Activated T-helper 2 cell treated with anti-CD3 and anti-CD28 coated beads, Interferon-gamma antibody, Interleukin-2, Interleukin-4, amounts not matched to agents 10 μg/mL and 5 μg/mL and 100 μg/mL, durations not matched to agents 14 hours and 24 hours and 36 hours (primary cell): ENCODE results near the gene SCAMP5. TPM values are rescaled to one million over a fixed set of nuclear protein-coding genes. Genes with fewer than 3 reads are reported as not detected.

Experiments
- DNase-seq: peaks from one replicate; pipeline ENCODE4 v3.0.0; 2021; ENCODE audit warnings: low spot score
- H3K27ac Mint-ChIP-seq: one replicate; pipeline ENCODE4 v1.8.0; 2021; ENCODE audit warnings: mixed read lengths
- H3K27me3 Mint-ChIP-seq: one replicate; pipeline ENCODE4 v1.8.0; 2021; ENCODE audit warnings: low read depth, mixed read lengths
- H3K36me3 Mint-ChIP-seq: one replicate; pipeline ENCODE4 v1.8.0; 2021; ENCODE audit warnings: low read depth, mixed read lengths
- H3K4me1 Mint-ChIP-seq: one replicate; pipeline ENCODE4 v1.8.0; 2021; ENCODE audit warnings: low read depth, mixed read lengths
- H3K4me3 Mint-ChIP-seq: one replicate; pipeline ENCODE4 v1.8.0; 2021; ENCODE audit warnings: low read depth, mild to moderate bottlenecking, moderate library complexity, mixed read lengths
- H3K9me3 Mint-ChIP-seq: one replicate; pipeline ENCODE4 v1.8.0; 2021; ENCODE audit warnings: mixed read lengths
- intact Hi-C: fragments of 100-400 bp; cut with micrococcal nuclease; formaldehyde crosslinking; loops from one replicate; pipeline ENCODE4 v1.15.1; 2023
- total RNA-seq: library from RNA; stranded (reverse); gene quantifications from 2 replicates; pipeline ENCODE4 v1.2.3, GENCODE V29; 2022

The SCAMP5 gene
- total RNA-seq, 1 donor from 2014 or later: 0.89 TPM

DNA sequence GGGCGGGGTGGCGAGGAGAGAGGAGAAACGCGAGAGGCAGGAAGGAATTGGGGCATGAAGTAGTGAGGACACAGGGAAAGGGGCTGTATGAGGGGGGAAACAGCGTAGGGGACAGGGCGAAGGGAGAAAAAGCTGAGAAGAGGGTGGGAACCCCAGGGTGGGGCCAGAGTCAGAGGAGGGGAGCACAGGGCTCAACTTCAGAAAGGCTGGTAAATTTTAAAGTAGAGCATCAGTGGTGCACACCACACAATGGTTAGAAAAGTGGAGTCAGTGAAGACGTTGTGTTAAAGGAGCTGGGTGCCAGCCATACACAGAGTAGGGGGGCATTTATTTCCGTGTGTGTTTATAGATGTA lies 35.8 kb upstream of the SCAMP5 start:
- no peak for DNase-seq
- peaks cover 29% of the 10 kb centered on the region for H3K4me1 Mint-ChIP-seq
- no peak overlapping the region for H3K27ac Mint-ChIP-seq
- intact Hi-C loops: loop anchor here (5.0 kb wide), 2 partner anchors 63 to 172 kb away; partner anchors contain the start of gene PPCDC
- peaks cover 39% of the 10 kb centered on the region for H3K27me3 Mint-ChIP-seq
- no peak overlapping the region for H3K4me3 Mint-ChIP-seq
- H3K9me3 Mint-ChIP-seq: no peaks in the 10 kb centered on the region
- peaks cover 4% of the 10 kb centered on the region for H3K36me3 Mint-ChIP-seq

DNA sequence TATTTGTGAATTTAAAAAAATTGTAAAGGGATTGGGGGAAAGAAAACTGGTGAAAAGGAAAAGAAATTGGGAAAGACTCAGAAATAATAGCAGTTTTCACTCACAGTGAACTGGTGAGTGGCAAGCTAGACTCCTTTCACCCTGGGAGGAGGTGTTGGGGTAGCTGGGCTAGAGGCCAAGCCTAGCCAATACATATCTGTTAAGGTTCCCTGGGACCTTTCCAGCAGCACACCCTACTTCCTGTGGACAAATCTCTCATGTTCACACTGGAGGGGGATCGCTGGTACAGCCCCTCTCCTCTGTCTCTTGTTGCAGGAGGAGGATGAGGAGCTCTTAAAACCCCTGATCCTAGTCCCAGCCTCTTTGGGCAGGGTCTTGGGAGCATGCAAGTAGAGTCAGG lies 35.1 kb upstream of the SCAMP5 start:
- H3K27ac Mint-ChIP-seq: peak overlapping the region; percentile 71
- no peak for DNase-seq
- peaks cover 39% of the 10 kb centered on the region for H3K27me3 Mint-ChIP-seq
- H3K9me3 Mint-ChIP-seq: no peaks in the 10 kb centered on the region
- intact Hi-C loops: no loop called here
- H3K4me3 Mint-ChIP-seq: no peak overlapping the region
- H3K36me3 Mint-ChIP-seq: no peaks in the 10 kb centered on the region
- peaks cover 25% of the 10 kb centered on the region for H3K4me1 Mint-ChIP-seq

DNA sequence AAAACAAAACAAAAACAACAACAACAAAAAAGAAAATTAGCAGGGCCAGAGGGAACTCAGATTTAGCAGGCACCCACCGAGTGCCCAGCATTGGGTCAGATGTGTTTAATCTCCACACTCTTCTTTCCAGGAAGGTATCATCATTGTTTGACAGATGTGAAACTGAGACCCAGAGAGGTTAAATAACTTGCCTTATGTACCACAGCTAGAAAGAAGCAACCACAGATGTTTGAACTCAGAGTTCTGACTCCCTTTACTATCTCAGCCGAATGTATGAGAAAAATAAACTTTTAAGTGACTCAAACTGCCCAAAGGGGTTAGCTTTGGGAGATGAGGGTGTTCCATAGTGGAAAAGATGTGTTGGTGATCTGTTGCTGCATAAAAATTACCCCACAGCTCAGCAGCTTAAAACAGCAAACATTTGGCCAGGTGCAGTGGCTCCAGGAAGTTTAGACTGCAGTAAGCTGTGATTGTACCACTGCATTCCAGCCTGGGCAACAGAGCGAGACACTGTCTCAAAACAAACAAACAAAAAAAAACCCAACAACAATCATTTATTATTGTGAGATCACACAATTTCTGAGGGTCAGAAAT lies 34.3 kb upstream of the SCAMP5 start:
- Mint-ChIP-seq H3K36me3 (no peaks in the 10 kb centered on the region), H3K4me3 (no peak overlapping the region), H3K9me3 (no peaks in the 10 kb centered on the region), H3K27me3 (peaks cover 39% of the 10 kb centered on the region), H3K27ac (peak overlapping the region; percentile 73), H3K4me1 (peaks cover 21% of the 10 kb centered on the region)
- intact Hi-C loops: loop anchor here (1.0 kb wide), 1 partner anchor 23 kb away; no protein-coding TSS in a partner anchor
- DNase-seq: no peak

DNA sequence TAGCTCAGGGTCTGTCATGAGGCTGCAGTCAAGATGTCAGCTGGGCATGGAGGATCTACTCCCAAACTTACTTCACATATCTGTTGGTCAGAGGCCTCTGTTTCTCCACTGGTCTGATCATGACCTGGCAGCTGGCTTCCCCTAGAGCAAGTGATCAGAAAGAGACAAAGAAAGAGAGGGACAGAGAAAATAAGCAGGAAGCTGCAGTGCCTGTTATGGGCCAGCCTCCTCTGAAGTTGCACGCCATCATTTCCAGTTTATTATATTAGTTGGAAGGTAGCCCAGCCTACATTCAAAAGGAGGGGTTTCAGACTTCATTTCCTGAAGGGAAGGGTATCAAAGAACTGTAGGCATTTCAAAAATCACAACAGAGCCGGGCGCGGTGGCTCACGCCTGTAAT lies 33.7 kb upstream of the SCAMP5 start:
- no peak for DNase-seq
- H3K36me3 Mint-ChIP-seq: no peaks in the 10 kb centered on the region
- peaks cover 39% of the 10 kb centered on the region for H3K27me3 Mint-ChIP-seq
- H3K4me3 Mint-ChIP-seq: no peak overlapping the region
- intact Hi-C loops: loop anchor here (1.0 kb wide), 1 partner anchor 23 kb away; no protein-coding TSS in a partner anchor
- peaks cover 21% of the 10 kb centered on the region for H3K4me1 Mint-ChIP-seq
- H3K9me3 Mint-ChIP-seq: no peaks in the 10 kb centered on the region
- peak overlapping the region; percentile 73 for H3K27ac Mint-ChIP-seq

DNA sequence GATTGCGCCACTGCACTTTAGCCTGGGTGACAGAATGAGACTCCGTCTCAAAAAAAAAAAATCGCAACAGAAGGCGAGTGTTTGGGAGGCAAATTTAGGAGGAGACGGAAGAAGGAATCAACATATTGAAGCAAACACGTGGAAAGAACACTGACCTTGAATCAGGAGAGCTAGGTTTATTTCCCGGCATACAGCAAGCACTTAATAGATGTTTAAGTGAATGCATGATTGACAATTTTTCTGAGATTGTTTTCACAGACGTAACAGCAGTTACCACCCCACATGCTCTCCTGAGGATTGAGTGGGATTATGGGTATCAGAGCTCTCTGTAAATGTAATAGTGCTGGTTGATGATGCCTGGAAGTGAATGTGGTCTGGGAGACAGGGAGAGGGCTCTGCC lies 33.1 kb upstream of the SCAMP5 start:
- H3K9me3 Mint-ChIP-seq: no peaks in the 10 kb centered on the region
- intact Hi-C loops: no loop called here

DNA sequence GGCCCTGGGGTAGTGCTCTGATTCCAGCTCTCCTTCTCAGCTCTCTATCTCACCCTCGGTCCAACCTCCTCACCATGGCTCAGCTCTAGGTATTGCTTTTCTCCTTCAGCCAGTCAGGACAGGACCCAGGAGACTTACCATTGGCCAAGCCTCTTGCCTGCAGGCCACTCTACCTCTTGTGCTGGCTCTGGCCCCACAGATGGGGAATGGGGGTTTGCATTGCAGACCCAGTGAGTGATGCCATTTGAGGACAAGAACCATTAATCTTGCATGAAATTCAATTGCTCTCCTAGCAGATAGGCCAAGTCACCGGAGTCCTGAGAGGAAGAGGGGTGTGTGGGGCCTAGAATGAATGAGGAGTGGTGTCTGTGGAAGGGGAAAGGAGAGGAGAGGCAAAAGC lies 32.7 kb upstream of the SCAMP5 start:
- Mint-ChIP-seq H3K9me3 (no peaks in the 10 kb centered on the region), H3K36me3 (no peaks in the 10 kb centered on the region), H3K4me3 (no peak overlapping the region), H3K27me3 (peaks cover 35% of the 10 kb centered on the region), H3K4me1 (peaks cover 21% of the 10 kb centered on the region), H3K27ac (no peak overlapping the region)
- DNase-seq: no peak
- intact Hi-C loops: no loop called here

More for the DNA sequence above, 33.1 kb upstream of the SCAMP5 start:
- H3K27me3 Mint-ChIP-seq: peaks cover 39% of the 10 kb centered on the region
- DNase-seq: no peak
- H3K4me3 Mint-ChIP-seq: no peak overlapping the region
- no peak overlapping the region for H3K27ac Mint-ChIP-seq
- peaks cover 21% of the 10 kb centered on the region for H3K4me1 Mint-ChIP-seq
- H3K36me3 Mint-ChIP-seq: no peaks in the 10 kb centered on the region

DNA sequence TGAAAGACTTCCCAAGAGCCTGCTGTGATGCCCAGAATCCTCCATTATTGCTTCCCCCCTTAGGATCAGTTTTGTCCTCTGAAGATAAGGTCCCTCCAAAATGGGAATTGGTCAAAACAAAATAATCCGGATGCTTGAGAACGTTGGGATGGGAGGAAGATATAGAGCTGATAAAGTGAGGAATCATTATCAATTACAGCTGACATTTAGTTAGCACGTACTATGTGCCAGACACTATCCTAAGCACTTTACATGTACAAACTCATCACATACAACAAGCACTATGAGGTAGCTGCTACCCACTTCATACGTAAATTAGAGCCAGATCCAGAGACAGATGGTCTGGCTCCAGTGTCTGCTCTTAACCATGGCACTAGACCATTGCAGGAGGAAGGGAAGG lies 32.1 kb upstream of the SCAMP5 start:
- Mint-ChIP-seq H3K4me3 (no peak overlapping the region), H3K27ac (no peak overlapping the region), H3K36me3 (no peaks in the 10 kb centered on the region), H3K9me3 (no peaks in the 10 kb centered on the region), H3K4me1 (peaks cover 18% of the 10 kb centered on the region), H3K27me3 (peaks cover 31% of the 10 kb centered on the region)
- intact Hi-C loops: no loop called here
- no peak for DNase-seq

DNA sequence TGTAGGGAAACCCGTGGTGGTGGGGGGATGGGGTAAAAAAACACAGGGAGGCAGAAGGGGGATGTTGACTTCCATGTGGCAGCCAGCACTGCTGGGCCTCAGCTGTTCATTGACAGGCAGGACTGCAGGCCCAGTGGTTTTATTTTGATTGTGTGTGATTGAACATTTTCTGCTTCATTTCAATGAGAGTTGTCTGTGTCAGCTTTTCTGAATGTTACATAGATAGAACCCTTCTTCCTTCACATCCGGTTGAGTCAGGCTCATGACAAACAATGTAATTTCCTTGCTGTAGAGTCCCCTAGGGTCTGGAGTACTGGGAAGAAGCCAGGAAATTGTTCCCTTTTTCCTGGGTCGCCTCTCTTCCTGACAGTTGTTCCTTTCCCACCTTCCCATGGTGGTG lies 30.6 kb upstream of the SCAMP5 start:
- Mint-ChIP-seq H3K36me3 (no peaks in the 10 kb centered on the region), H3K9me3 (no peaks in the 10 kb centered on the region), H3K4me1 (peaks cover 12% of the 10 kb centered on the region), H3K27me3 (peaks cover 16% of the 10 kb centered on the region), H3K27ac (no peak overlapping the region), H3K4me3 (no peak overlapping the region)
- DNase-seq: no peak
- intact Hi-C loops: no loop called here

DNA sequence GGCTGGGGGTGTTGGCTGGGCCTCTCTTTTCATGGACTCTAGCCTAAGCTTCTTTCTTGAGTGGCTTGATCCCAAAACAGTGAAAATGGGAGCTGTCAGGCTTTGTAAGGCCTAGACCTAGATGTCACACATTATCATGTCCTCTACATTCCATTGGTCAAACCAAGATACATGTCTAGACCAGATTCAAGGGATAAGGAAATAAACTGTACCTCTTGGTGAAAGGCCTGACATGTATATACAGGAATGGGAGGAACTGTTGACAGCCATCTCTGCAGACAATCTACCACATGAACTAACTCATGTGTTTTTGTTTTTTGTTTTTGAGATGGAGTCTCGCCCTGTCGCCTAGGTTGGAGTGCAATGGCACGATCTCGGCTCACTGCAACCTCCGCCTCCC lies 27.7 kb upstream of the SCAMP5 start:
- Mint-ChIP-seq H3K9me3 (no peaks in the 10 kb centered on the region), H3K4me1 (no peaks in the 10 kb centered on the region), H3K4me3 (no peak overlapping the region), H3K36me3 (no peaks in the 10 kb centered on the region), H3K27me3 (no peaks in the 10 kb centered on the region), H3K27ac (no peak overlapping the region)
- DNase-seq: no peak
- intact Hi-C loops: no loop called here

DNA sequence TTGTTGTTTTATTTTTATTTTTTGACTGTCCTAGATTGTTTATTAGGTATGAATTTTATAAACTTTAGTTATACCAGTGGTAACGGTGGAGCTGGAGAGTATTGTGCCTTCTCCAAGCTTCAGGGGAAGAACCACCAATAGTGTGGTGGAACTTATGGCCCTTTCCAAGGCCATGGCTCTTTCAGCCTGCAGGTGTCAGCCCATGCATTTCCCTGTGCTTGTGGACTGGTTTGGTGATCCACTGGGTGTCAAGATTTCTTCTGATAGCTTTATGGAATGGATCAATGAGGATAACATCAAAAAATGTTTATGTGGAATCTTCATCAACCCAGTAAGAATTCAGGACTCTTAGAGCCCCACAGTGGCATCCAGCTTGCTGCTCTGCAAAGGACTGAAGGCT lies 19.2 kb upstream of the SCAMP5 start:
- H3K4me1 Mint-ChIP-seq: peaks cover 12% of the 10 kb centered on the region
- H3K27ac Mint-ChIP-seq: no peak overlapping the region
- no peaks in the 10 kb centered on the region for H3K36me3 Mint-ChIP-seq

DNA sequence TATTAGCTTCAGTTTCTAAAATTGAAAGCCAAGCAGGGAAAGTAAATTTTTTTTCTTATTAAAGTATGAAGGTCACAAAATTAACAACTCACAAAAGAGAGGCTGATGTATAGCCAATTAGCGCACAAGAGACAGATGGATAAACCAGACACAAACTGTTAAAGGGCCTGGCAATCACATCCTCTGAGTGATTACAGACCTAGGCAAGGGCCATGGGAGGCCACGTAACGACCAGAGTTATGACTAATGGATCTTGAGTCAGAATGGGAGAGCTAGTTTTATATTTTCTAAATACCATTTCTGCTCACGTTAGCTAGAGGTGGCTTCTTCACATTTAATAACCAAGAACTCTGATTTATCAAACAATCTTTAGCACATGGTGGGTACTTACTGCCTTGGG lies 17.8 kb upstream of the SCAMP5 start:
- intact Hi-C loops: no loop called here
- peaks cover 12% of the 10 kb centered on the region for H3K4me1 Mint-ChIP-seq
- no peaks in the 10 kb centered on the region for H3K36me3 Mint-ChIP-seq
- H3K27ac Mint-ChIP-seq: peak overlapping the region; percentile 49
- peaks cover 7% of the 10 kb centered on the region for H3K27me3 Mint-ChIP-seq
- no peak for DNase-seq
- no peaks in the 10 kb centered on the region for H3K9me3 Mint-ChIP-seq
- H3K4me3 Mint-ChIP-seq: no peak overlapping the region

More for the DNA sequence above, 19.2 kb upstream of the SCAMP5 start:
- H3K9me3 Mint-ChIP-seq: no peaks in the 10 kb centered on the region
- no peak overlapping the region for H3K4me3 Mint-ChIP-seq
- DNase-seq: no peak
- H3K27me3 Mint-ChIP-seq: peaks cover 7% of the 10 kb centered on the region
- intact Hi-C loops: no loop called here

DNA sequence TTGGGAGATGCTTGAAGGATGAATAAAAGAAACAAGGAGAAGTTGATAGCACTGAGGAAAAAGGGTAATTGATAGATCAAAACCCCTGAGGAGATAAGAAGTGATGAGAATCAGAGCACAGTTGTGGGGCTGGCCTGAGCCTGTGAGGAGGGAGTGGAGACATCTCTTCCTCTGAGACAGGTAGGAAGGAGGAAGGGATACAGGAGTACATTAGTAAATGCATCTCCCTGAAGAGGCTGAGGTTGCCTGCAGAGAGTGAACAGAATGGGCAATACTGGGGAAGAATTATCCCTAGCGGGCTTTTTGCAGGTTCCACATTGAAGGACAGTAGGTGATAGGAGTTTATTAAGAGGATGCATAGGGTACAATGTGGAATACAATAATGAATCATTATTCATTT lies 17.3 kb upstream of the SCAMP5 start:
- H3K27me3 Mint-ChIP-seq: peaks cover 3% of the 10 kb centered on the region
- H3K36me3 Mint-ChIP-seq: no peaks in the 10 kb centered on the region
- peak overlapping the region; percentile 49 for H3K27ac Mint-ChIP-seq
- intact Hi-C loops: no loop called here
- H3K4me1 Mint-ChIP-seq: peaks cover 12% of the 10 kb centered on the region
- no peak for DNase-seq
- no peaks in the 10 kb centered on the region for H3K9me3 Mint-ChIP-seq
- no peak overlapping the region for H3K4me3 Mint-ChIP-seq

DNA sequence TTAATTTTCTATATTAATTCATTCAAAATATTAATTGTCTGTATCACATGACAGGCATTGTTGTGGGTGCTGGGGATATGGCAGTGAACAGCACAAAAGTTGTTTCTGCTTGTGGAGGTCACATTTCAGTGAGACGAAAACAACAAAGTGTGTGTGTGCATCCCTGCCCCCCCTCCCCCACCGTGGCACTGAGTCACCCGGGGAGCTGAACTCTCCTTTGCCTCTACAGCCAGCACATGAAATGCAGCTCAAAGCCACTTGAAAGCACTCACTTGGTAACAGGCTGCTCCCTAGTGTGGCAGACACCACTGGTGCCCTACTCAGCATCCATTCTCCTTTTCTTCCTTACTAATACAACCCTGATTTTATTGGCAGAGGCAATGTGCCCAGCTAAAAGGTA lies 16.9 kb upstream of the SCAMP5 start:
- H3K36me3 Mint-ChIP-seq: no peaks in the 10 kb centered on the region
- no peak for DNase-seq
- intact Hi-C loops: no loop called here
- peaks cover 3% of the 10 kb centered on the region for H3K27me3 Mint-ChIP-seq
- no peaks in the 10 kb centered on the region for H3K9me3 Mint-ChIP-seq
- H3K4me3 Mint-ChIP-seq: no peak overlapping the region
- no peak overlapping the region for H3K27ac Mint-ChIP-seq
- H3K4me1 Mint-ChIP-seq: peaks cover 13% of the 10 kb centered on the region

DNA sequence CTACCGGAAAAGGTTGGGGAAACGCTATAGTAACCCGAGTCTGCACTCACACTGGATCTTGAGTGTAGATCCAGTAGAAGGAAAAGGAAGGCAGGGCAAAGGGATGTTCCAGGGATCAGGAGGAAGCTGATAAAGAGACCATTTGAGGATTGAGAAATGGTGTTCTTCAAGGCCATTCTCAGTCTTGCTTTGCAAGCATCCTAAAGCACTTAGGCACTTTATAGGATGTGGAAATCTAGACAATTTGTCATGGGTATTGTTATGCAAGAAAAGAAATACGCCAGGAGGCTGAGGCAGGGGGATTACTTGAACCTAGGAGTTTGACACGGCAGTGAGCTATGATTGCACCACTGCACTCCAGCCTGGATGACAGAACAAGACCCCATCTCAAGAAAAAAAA lies 13.2 kb upstream of the SCAMP5 start:
- DNase-seq: no peak
- no peak overlapping the region for H3K4me3 Mint-ChIP-seq
- H3K27me3 Mint-ChIP-seq: peaks cover 3% of the 10 kb centered on the region
- H3K36me3 Mint-ChIP-seq: no peaks in the 10 kb centered on the region
- peaks cover 21% of the 10 kb centered on the region for H3K4me1 Mint-ChIP-seq
- intact Hi-C loops: no loop called here
- no peak overlapping the region for H3K27ac Mint-ChIP-seq
- H3K9me3 Mint-ChIP-seq: no peaks in the 10 kb centered on the region
